Transverse colon (tissue), 4 donors: ENCODE results near the gene NAALADL2.

Experiments used
- POLR2A ChIP-seq: fragments of 450-650 bp; IDR thresholded peaks from one replicate; pipeline ENCODE4 v1.6.1; 2016; ENCODE audit warnings: antibody characterized with exemption, mild to moderate bottlenecking, moderate library complexity
- POLR2AphosphoS5 ChIP-seq, 3 donors: sonication (generic); formaldehyde crosslinking; IDR thresholded peaks; one replicate each; pipeline ENCODE4 v1.6.1; 2016; ENCODE audit warnings: antibody characterized with exemption in 3 of 3
- TF ChIP-seq, protein P1 (sequence below), 5 experiments: fragments of 200-600 bp in 3 of 5; fragments of 450-650 bp in 2 of 5; sonication (generic) in 3 of 5; IDR thresholded peaks; 1 replicate in 2 of 5; 2 replicates in 3 of 5; pipeline ENCODE4 v1.5.1; 2016 to 2017; ENCODE audit warnings: antibody characterized with exemption in 5 of 5, inconsistent platforms in 3 of 5, mild to moderate bottlenecking in 2 of 5, moderate library complexity in 1 of 5

- TF ChIP-seq, protein P1, sequence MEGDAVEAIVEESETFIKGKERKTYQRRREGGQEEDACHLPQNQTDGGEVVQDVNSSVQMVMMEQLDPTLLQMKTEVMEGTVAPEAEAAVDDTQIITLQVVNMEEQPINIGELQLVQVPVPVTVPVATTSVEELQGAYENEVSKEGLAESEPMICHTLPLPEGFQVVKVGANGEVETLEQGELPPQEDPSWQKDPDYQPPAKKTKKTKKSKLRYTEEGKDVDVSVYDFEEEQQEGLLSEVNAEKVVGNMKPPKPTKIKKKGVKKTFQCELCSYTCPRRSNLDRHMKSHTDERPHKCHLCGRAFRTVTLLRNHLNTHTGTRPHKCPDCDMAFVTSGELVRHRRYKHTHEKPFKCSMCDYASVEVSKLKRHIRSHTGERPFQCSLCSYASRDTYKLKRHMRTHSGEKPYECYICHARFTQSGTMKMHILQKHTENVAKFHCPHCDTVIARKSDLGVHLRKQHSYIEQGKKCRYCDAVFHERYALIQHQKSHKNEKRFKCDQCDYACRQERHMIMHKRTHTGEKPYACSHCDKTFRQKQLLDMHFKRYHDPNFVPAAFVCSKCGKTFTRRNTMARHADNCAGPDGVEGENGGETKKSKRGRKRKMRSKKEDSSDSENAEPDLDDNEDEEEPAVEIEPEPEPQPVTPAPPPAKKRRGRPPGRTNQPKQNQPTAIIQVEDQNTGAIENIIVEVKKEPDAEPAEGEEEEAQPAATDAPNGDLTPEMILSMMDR (IDR thresholded peaks at IDR 0.05): no peak
- TF ChIP-seq POLR2A (no peak), POLR2AphosphoS5 (IDR thresholded peaks at IDR 0.05) (no peak)
These were observed 79.0 kb downstream of the NAALADL2 start for GRCh38 chr3:174938102-174938501.
